Neural progenitor cell (in vitro differentiated cells): ENCODE results near the gene NCOR2. TPM values are rescaled to one million over a fixed set of nuclear protein-coding genes. Genes with fewer than 3 reads are reported as not detected.
"Not testable (repeated sequence)": the region's sequence is repeated elsewhere in the genome, so short reads cannot be mapped to it uniquely, and the experiment has no call there.

Experiments
- DNase-seq: peaks from one replicate; pipeline ENCODE4 v3.0.0-alpha.2; 2016; ENCODE audit warnings: low spot score
- H2AFZ ChIP-seq: fragments of 200-600 bp; sonication (generic); replicated peaks from 2 replicates; pipeline ENCODE4 v1.6.1; 2016; ENCODE audit warnings: antibody characterized with exemption
- H3F3A ChIP-seq: fragments of 200-600 bp; sonication (generic); 2 replicates; pipeline ENCODE4 v1.6.1; 2016; ENCODE audit warnings: antibody characterized with exemption, low read depth
- H3K27ac ChIP-seq: fragments of 200-600 bp; sonication (generic); 2 replicates; pipeline ENCODE4 v1.5.1; 2016; ENCODE audit warnings: mild to moderate bottlenecking
- H3K27me3 ChIP-seq: fragments of 200-600 bp; sonication (generic); 2 replicates; pipeline ENCODE4 v1.6.1; 2016; ENCODE audit warnings: mild to moderate bottlenecking, moderate library complexity
- H3K36me3 ChIP-seq: fragments of 200-600 bp; sonication (generic); 2 replicates; pipeline ENCODE4 v1.5.1; 2016
- H3K4me1 ChIP-seq: fragments of 200-600 bp; sonication (generic); 2 replicates; pipeline ENCODE4 v1.6.1; 2016; ENCODE audit warnings: mixed run types
- H3K4me2 ChIP-seq: fragments of 200-600 bp; sonication (generic); 2 replicates; pipeline ENCODE4 v1.6.1; 2016
- H3K4me3 ChIP-seq: fragments of 200-600 bp; sonication (generic); 2 replicates; pipeline ENCODE4 v1.5.1; 2016
- H3K79me2 ChIP-seq: fragments of 200-600 bp; sonication (generic); 2 replicates; pipeline ENCODE4 v1.6.1; 2016; ENCODE audit warnings: low read depth
- H3K9ac ChIP-seq: fragments of 200-600 bp; sonication (generic); 2 replicates; pipeline ENCODE4 v1.6.1; 2016
- H3K9me3 ChIP-seq: fragments of 200-600 bp; sonication (generic); 2 replicates; pipeline ENCODE4 v1.5.1; 2016; ENCODE audit warnings: low read depth
- H4K20me1 ChIP-seq: fragments of 200-600 bp; sonication (generic); 2 replicates; pipeline ENCODE4 v1.6.1; 2016; ENCODE audit warnings: low read depth
- H3K27ac Mint-ChIP-seq: 3 replicates; pipeline ENCODE4 v1.8.0; 2021; ENCODE audit warnings: mixed read lengths
- H3K27me3 Mint-ChIP-seq: 2 replicates; pipeline ENCODE4 v1.8.0; 2022; ENCODE audit warnings: low read depth, mild to moderate bottlenecking, inconsistent platforms, moderate library complexity, mixed read lengths; ENCODE audit not compliant: insufficient read depth
- H3K36me3 Mint-ChIP-seq: 3 replicates; pipeline ENCODE4 v1.8.0; 2021; ENCODE audit warnings: mixed read lengths
- H3K4me1 Mint-ChIP-seq: 3 replicates; pipeline ENCODE4 v1.8.0; 2021; ENCODE audit warnings: mixed read lengths
- H3K4me3 Mint-ChIP-seq: 3 replicates; pipeline ENCODE4 v1.8.0; 2021; ENCODE audit warnings: mild to moderate bottlenecking, moderate library complexity, mixed read lengths
- H3K9me3 Mint-ChIP-seq: 3 replicates; pipeline ENCODE4 v1.8.0; 2020; ENCODE audit warnings: mixed read lengths
- CTCF ChIP-seq: fragments of 200-600 bp; sonication (generic); IDR thresholded peaks from 2 replicates; pipeline ENCODE4 v1.5.1; 2017; ENCODE audit warnings: antibody characterized with exemption, mild to moderate bottlenecking
- EZH2 ChIP-seq: fragments of 200-600 bp; sonication (generic); IDR thresholded peaks from 2 replicates; pipeline ENCODE4 v1.6.1; 2017; ENCODE audit warnings: antibody characterized with exemption, mild to moderate bottlenecking, moderate library complexity
- EZH2phosphoT487 ChIP-seq: fragments of 200-600 bp; sonication (generic); IDR thresholded peaks from 2 replicates; pipeline ENCODE4 v1.6.1; 2017; ENCODE audit warnings: antibody characterized with exemption
- total RNA-seq: library from RNA; depleted of rRNA; stranded (reverse); fragments of >200 nt; gene quantifications from 2 replicates; pipeline ENCODE4 v1.2.3, GENCODE V29; 2015; ENCODE audit warnings: low replicate concordance

The NCOR2 gene
- total RNA-seq, 1 donor from 2014 or later, result 14.3 TPM

- Mint-ChIP-seq H3K9me3 (peaks cover 12% of the 10 kb centered on the region), H3K27ac (no peak overlapping the region), H3K27me3 (peaks cover 11% of the 10 kb centered on the region), H3K4me3 (no peak overlapping the region), H3K4me1 (peaks cover 7% of the 10 kb centered on the region), H3K36me3 (no peaks in the 10 kb centered on the region)
- Histone ChIP-seq H3K4me2 (no peak overlapping the region), H4K20me1 (no peaks in the 10 kb centered on the region), H2AFZ (no peak overlapping the region), H3K79me2 (no peaks in the 10 kb centered on the region), H3F3A (no peaks in the 10 kb centered on the region), H3K9ac (no peak overlapping the region), H3K27me3 (no peaks in the 10 kb centered on the region), H3K36me3 (no peaks in the 10 kb centered on the region), H3K27ac (no peak overlapping the region), H3K9me3 (no peaks in the 10 kb centered on the region), H3K4me3 (no peak overlapping the region), H3K4me1 (no peaks in the 10 kb centered on the region)
- TF ChIP-seq CTCF, result no peak
- TF ChIP-seq EZH2, result no peak
- no peak for TF ChIP-seq EZH2phosphoT487
- no peak for DNase-seq
Measured at GRCh38 chr12:124588018-124588634, 20.7 kb upstream of the NCOR2 start.

GRCh38 chr12:124586756-124587155 lies 19.3 kb upstream of the NCOR2 start:
- no peaks in the 10 kb centered on the region for H3K4me1 ChIP-seq
- TF ChIP-seq CTCF (no peak), EZH2 (no peak), EZH2phosphoT487 (no peak)
- H3K4me3 ChIP-seq, result no peak overlapping the region
- Mint-ChIP-seq H3K36me3 (no peaks in the 10 kb centered on the region), H3K27ac (no peak overlapping the region), H3K4me1 (no peaks in the 10 kb centered on the region), H3K9me3 (peaks cover 12% of the 10 kb centered on the region), H3K27me3 (peaks cover 11% of the 10 kb centered on the region), H3K4me3 (no peak overlapping the region)
- no peak for DNase-seq
- H3K36me3 ChIP-seq, result no peaks in the 10 kb centered on the region
- no peak overlapping the region for H3K9ac ChIP-seq
- no peaks in the 10 kb centered on the region for H3K27me3 ChIP-seq
- H2AFZ ChIP-seq, result no peak overlapping the region
- H4K20me1 ChIP-seq, result no peaks in the 10 kb centered on the region
- no peak overlapping the region for H3K27ac ChIP-seq
- no peak overlapping the region for H3K4me2 ChIP-seq
- H3K79me2 ChIP-seq, result no peaks in the 10 kb centered on the region
- no peaks in the 10 kb centered on the region for H3F3A ChIP-seq
- no peaks in the 10 kb centered on the region for H3K9me3 ChIP-seq

DNA sequence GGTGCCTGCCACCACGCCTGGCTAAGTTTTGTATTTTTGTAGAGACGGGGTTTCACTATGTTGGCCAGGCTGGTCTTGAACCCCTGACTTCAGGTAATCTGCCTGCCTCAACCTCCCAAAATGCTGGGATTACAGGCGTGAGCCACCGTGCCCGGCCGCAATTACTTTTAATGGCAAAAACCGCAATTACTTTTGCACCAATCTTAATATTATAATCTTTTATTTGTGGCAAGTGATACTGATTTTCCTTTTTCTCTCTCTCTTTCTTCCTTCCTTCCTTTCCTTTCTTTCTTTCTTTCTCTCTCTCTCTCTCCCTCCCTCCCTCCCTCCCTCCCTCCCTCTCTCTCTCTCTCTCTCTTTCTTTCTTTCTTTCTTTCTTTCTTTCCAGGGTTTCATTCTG lies 17.1 kb upstream of the NCOR2 start:
- H3K27me3 ChIP-seq, H3K36me3 Mint-ChIP-seq, H3K4me2 ChIP-seq, H2AFZ ChIP-seq, H3K27ac ChIP-seq, H3K27ac Mint-ChIP-seq, H3K4me1 ChIP-seq, H3K4me1 Mint-ChIP-seq, H3K79me2 ChIP-seq, H4K20me1 ChIP-seq, H3F3A ChIP-seq, H3K36me3 ChIP-seq, H3K9me3 ChIP-seq, H3K4me3 Mint-ChIP-seq, H3K9ac ChIP-seq, H3K9me3 Mint-ChIP-seq, DNase-seq, H3K4me3 ChIP-seq: not testable (repeated sequence)
- peaks cover 13% of the 10 kb centered on the region for H3K27me3 Mint-ChIP-seq

DNA sequence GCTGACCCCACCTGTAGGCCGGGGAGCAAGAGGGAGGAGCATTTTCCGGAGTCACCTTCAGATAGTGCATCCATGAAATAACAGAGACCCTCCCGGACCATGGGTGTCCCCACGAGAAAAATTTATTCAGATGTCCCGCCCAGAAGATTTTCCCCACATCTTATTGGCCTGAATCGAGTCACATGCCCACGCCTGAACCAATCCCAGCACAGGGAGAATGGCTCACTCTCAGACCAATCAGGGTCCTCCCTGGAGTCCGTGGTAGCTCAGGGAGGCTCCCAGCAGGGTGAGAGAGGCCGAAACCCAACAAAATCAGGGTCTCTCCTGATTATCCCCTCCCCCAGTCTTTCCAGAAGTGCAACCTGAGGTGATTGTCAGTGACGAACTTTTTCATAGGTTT lies 16.4 kb upstream of the NCOR2 start:
- Histone ChIP-seq H3K4me3 (no peak overlapping the region), H2AFZ (no peak overlapping the region), H3K27ac (no peak overlapping the region), H3K27me3 (no peaks in the 10 kb centered on the region), H4K20me1 (no peaks in the 10 kb centered on the region), H3K9me3 (no peaks in the 10 kb centered on the region), H3K4me2 (no peak overlapping the region), H3K9ac (no peak overlapping the region), H3K79me2 (no peaks in the 10 kb centered on the region), H3K4me1 (peaks cover 2% of the 10 kb centered on the region), H3F3A (no peaks in the 10 kb centered on the region), H3K36me3 (no peaks in the 10 kb centered on the region)
- H3K27me3 Mint-ChIP-seq, result peaks cover 12% of the 10 kb centered on the region
- no peaks in the 10 kb centered on the region for H3K36me3 Mint-ChIP-seq
- DNase-seq, result no peak
- no peak overlapping the region for H3K4me3 Mint-ChIP-seq
- H3K27ac Mint-ChIP-seq, result no peak overlapping the region
- H3K4me1 Mint-ChIP-seq, result peaks cover 7% of the 10 kb centered on the region
- TF ChIP-seq EZH2phosphoT487 (no peak), CTCF (no peak), EZH2 (no peak)
- peaks cover 8% of the 10 kb centered on the region for H3K9me3 Mint-ChIP-seq
